Hepatocyte (in vitro differentiated cells): ENCODE data around the gene LIPC. TPM values are rescaled to one million over a fixed set of nuclear protein-coding genes. Genes with fewer than 3 reads are reported as not detected.

ENCODE experiments used
- DNase-seq: peaks from one replicate; pipeline ENCODE4 v3.0.0-alpha.2; 2016; ENCODE audit warnings: low spot score
- H2AFZ ChIP-seq: fragments of 200-600 bp; sonication (generic); 2 replicates; pipeline ENCODE4 v1.6.0; 2016; ENCODE audit warnings: antibody characterized with exemption, mild to moderate bottlenecking
- H3K27ac ChIP-seq: fragments of 200-600 bp; sonication (generic); 2 replicates; pipeline ENCODE4 v1.5.1; 2016; ENCODE audit warnings: mild to moderate bottlenecking
- H3K27me3 ChIP-seq: fragments of 200-600 bp; sonication (generic); 2 replicates; pipeline ENCODE4 v1.6.1; 2016
- H3K36me3 ChIP-seq: fragments of 200-600 bp; sonication (generic); replicated peaks from 2 replicates; pipeline ENCODE4 v1.5.1; 2016; ENCODE audit warnings: low read depth; ENCODE audit not compliant: insufficient read depth
- H3K4me1 ChIP-seq: fragments of 200-600 bp; sonication (generic); 2 replicates; pipeline ENCODE4 v1.5.1; 2016; ENCODE audit warnings: mild to moderate bottlenecking, moderate library complexity; ENCODE audit not compliant: insufficient read depth
- H3K4me2 ChIP-seq: fragments of 200-600 bp; sonication (generic); 2 replicates; pipeline ENCODE4 v1.6.0; 2016
- H3K4me3 ChIP-seq: fragments of 200-600 bp; sonication (generic); 2 replicates; pipeline ENCODE4 v1.5.1; 2016; ENCODE audit warnings: mild to moderate bottlenecking
- H3K79me2 ChIP-seq: fragments of 200-600 bp; sonication (generic); 2 replicates; pipeline ENCODE4 v1.6.0; 2017; ENCODE audit warnings: mild to moderate bottlenecking
- H3K9me2 ChIP-seq: fragments of 200-600 bp; sonication (generic); replicated peaks from 2 replicates; pipeline ENCODE4 v1.6.0; 2017; ENCODE audit warnings: mild to moderate bottlenecking; ENCODE audit not compliant: insufficient read depth
- H3K9me3 ChIP-seq: fragments of 200-600 bp; sonication (generic); 2 replicates; pipeline ENCODE4 v1.5.1; 2016; ENCODE audit warnings: low read depth, mild to moderate bottlenecking
- H4K20me1 ChIP-seq: fragments of 200-600 bp; sonication (generic); 2 replicates; pipeline ENCODE4 v1.6.0; 2016; ENCODE audit warnings: mild to moderate bottlenecking; ENCODE audit not compliant: insufficient read depth, poor library complexity, severe bottlenecking
- EZH2 ChIP-seq: fragments of 200-600 bp; sonication (generic); IDR thresholded peaks from 2 replicates; pipeline ENCODE4 v1.6.1; 2016; ENCODE audit warnings: antibody characterized with exemption, mild to moderate bottlenecking, borderline replicate concordance
- EZH2phosphoT487 ChIP-seq: fragments of 200-600 bp; sonication (generic); IDR thresholded peaks from one replicate; pipeline ENCODE4 v1.6.1; 2018; ENCODE audit warnings: antibody characterized with exemption, mild to moderate bottlenecking, low read depth, moderate library complexity; ENCODE audit not compliant: unreplicated experiment, severe bottlenecking
- WGBS: methylation state at CpG from one replicate; pipeline ENCODE4 v1.1.6; 2016; ENCODE audit warnings: low lambda C conversion rate; ENCODE audit errors: missing lambda C conversion rate; 5-methylcytosine and 5-hydroxymethylcytosine counted together
- polyA plus RNA-seq: library from polyadenylated mRNA; unstranded; fragments of >200 nt; fragmentation: Nextera tagmentation; extraction: Ambion mirVana; gene quantifications from 2 replicates; pipeline ENCODE4 v1.2.1, GENCODE V29; 2016
- total RNA-seq: library from RNA; depleted of rRNA; stranded (reverse); fragments of >200 nt; gene quantifications from 2 replicates; pipeline ENCODE4 v1.2.3, GENCODE V29; 2014
- TF ChIP-seq, protein P1 (sequence below): fragments of 200-600 bp; sonication (generic); IDR thresholded peaks from 2 replicates; pipeline ENCODE4 v1.5.1; 2016; ENCODE audit warnings: antibody characterized with exemption, mild to moderate bottlenecking; ENCODE audit not compliant: poor library complexity

Gene LIPC
- total and polyA plus RNA-seq, 2 experiments from 2014 or later = 37.0 to 64.8 TPM

- Histone ChIP-seq H2AFZ (no peak overlapping the region), H3K27me3 (no peaks in the 10 kb centered on the region), H4K20me1 (no peaks in the 10 kb centered on the region), H3K9me2 (no peaks in the 10 kb centered on the region), H3K4me3 (no peak overlapping the region), H3K27ac (no peak overlapping the region), H3K36me3 (no peaks in the 10 kb centered on the region), H3K79me2 (no peaks in the 10 kb centered on the region), H3K4me1 (peaks cover 3% of the 10 kb centered on the region), H3K9me3 (no peaks in the 10 kb centered on the region), H3K4me2 (no peak overlapping the region)
- peak; percentile 32 for DNase-seq
- TF ChIP-seq, protein P1, sequence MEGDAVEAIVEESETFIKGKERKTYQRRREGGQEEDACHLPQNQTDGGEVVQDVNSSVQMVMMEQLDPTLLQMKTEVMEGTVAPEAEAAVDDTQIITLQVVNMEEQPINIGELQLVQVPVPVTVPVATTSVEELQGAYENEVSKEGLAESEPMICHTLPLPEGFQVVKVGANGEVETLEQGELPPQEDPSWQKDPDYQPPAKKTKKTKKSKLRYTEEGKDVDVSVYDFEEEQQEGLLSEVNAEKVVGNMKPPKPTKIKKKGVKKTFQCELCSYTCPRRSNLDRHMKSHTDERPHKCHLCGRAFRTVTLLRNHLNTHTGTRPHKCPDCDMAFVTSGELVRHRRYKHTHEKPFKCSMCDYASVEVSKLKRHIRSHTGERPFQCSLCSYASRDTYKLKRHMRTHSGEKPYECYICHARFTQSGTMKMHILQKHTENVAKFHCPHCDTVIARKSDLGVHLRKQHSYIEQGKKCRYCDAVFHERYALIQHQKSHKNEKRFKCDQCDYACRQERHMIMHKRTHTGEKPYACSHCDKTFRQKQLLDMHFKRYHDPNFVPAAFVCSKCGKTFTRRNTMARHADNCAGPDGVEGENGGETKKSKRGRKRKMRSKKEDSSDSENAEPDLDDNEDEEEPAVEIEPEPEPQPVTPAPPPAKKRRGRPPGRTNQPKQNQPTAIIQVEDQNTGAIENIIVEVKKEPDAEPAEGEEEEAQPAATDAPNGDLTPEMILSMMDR = no peak
- no peak for TF ChIP-seq EZH2phosphoT487
- TF ChIP-seq EZH2 = no peak
- WGBS = 62% methylated on average over 8 of the region's 8 CpGs
Observed at GRCh38 chr15:58401991-58402649, 29.7 kb upstream of the LIPC start.

DNA sequence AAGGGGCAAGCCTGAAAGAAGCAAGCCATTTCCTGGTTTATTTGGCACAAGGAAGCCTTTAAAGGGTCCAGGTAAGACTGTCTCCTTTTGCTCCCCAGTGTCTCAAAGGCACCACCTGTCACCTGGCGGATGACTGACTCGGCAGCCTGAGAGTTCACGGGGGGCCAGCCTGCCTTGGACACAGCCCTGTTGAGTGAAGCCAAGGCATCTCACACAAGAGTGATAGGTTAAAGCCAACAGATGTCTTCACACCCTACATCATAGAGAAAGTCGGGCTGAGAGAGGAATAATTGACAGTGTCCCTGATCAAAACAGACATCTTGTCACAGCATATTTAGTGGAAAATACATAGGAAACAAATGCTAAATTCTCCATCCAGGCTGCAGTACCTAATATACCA, 28.2 kb upstream of the LIPC start:
- no peak for DNase-seq
- no peaks in the 10 kb centered on the region for H3K79me2 ChIP-seq
- H3K27ac ChIP-seq = no peak overlapping the region
- no peak overlapping the region for H3K4me3 ChIP-seq
- WGBS = 96% methylated on average over 4 of the region's 4 CpGs
- H3K9me3 ChIP-seq = no peaks in the 10 kb centered on the region
- H3K4me2 ChIP-seq = no peak overlapping the region
- H3K4me1 ChIP-seq = peaks cover 3% of the 10 kb centered on the region
- H3K36me3 ChIP-seq = no peaks in the 10 kb centered on the region
- H3K9me2 ChIP-seq = no peaks in the 10 kb centered on the region
- TF ChIP-seq, protein P1 = no peak
- TF ChIP-seq EZH2phosphoT487 = no peak
- TF ChIP-seq EZH2 = no peak
- H2AFZ ChIP-seq = no peak overlapping the region
- no peaks in the 10 kb centered on the region for H4K20me1 ChIP-seq
- no peaks in the 10 kb centered on the region for H3K27me3 ChIP-seq

DNA sequence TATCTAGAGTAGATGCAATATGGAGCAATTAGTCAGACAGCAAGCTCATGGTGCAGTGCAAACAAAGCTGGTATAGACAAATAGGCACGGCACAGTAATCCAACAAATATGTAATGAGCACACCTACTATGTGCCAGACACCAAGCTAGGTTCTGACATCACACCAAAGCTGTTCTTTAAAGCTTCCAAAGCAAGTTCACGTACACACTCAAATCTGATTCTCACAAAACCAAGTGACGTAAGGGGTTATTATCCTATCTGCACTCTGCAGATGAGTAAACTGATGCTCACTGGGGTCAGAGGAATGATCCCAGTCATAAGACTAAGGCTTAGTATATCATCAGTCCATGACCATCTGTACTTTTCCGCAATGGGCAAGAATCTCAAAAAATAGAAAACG, 27.8 kb upstream of the LIPC start:
- Histone ChIP-seq H4K20me1 (no peaks in the 10 kb centered on the region), H3K9me3 (no peaks in the 10 kb centered on the region), H3K36me3 (no peaks in the 10 kb centered on the region), H3K9me2 (no peaks in the 10 kb centered on the region), H3K4me1 (peaks cover 3% of the 10 kb centered on the region), H3K27me3 (no peaks in the 10 kb centered on the region), H3K27ac (no peak overlapping the region), H3K4me2 (no peak overlapping the region), H3K79me2 (no peaks in the 10 kb centered on the region), H2AFZ (no peak overlapping the region), H3K4me3 (no peak overlapping the region)
- TF ChIP-seq, protein P1 = no peak
- TF ChIP-seq EZH2phosphoT487 = no peak
- TF ChIP-seq EZH2 = no peak
- DNase-seq = no peak
- WGBS = 91% methylated on average over 5 of the region's 5 CpGs
